ENCODE data around the gene PPIL6.

GRCh38 chr6:109466212-109466923 lies 25.9 kb upstream of the PPIL6 start:
- TF ChIP-seq, protein P1, sequence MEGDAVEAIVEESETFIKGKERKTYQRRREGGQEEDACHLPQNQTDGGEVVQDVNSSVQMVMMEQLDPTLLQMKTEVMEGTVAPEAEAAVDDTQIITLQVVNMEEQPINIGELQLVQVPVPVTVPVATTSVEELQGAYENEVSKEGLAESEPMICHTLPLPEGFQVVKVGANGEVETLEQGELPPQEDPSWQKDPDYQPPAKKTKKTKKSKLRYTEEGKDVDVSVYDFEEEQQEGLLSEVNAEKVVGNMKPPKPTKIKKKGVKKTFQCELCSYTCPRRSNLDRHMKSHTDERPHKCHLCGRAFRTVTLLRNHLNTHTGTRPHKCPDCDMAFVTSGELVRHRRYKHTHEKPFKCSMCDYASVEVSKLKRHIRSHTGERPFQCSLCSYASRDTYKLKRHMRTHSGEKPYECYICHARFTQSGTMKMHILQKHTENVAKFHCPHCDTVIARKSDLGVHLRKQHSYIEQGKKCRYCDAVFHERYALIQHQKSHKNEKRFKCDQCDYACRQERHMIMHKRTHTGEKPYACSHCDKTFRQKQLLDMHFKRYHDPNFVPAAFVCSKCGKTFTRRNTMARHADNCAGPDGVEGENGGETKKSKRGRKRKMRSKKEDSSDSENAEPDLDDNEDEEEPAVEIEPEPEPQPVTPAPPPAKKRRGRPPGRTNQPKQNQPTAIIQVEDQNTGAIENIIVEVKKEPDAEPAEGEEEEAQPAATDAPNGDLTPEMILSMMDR (IDR thresholded peaks at IDR 0.05): no peak
- TF ChIP-seq POLR2A (IDR thresholded peaks at IDR 0.05) (no peak), EP300 (IDR thresholded peaks at IDR 0.05) (no peak)

All from tibial nerve (tissue), 4 donors.